IMR-90 (cell line): ENCODE results near the gene INMT. TPM values are rescaled to one million over a fixed set of nuclear protein-coding genes. Genes with fewer than 3 reads are reported as not detected.

Experiments used
- ATAC-seq: fragments of 200-7000 bp; cut with Tn5 transposase; 2 replicates; pipeline ENCODE4 v1.9.1; 2020; ENCODE audit warnings: low read depth, mild to moderate bottlenecking, moderate library complexity
- BruUV-seq: library from RNA; stranded (reverse); fragments of 400-500 nt; replicated peaks from 2 replicates; lab custom pipeline; 2021; lab: Mats Ljungman, UMichigan
- CTCF ChIA-PET: fragments of 300-600 bp; formaldehyde crosslinking; extraction: SDS; loops from one replicate; lab custom pipeline; 2021; ENCODE audit warnings: antibody characterized with exemption; lab: Yijun Ruan, JAX
- POLR2A ChIA-PET: fragments of 300-600 bp; sonication (Branson Sonifier 250); formaldehyde crosslinking; loops from one replicate; lab custom pipeline; 2022; ENCODE audit warnings: antibody characterized with exemption; ENCODE audit not compliant: unreplicated experiment; lab: Charles Lee
- DNase-seq: peaks from one replicate; pipeline ENCODE4 v3.0.0; 2013
- H2AFZ ChIP-seq: replicated peaks from 2 replicates; pipeline ENCODE3; 2013; ENCODE audit warnings: low read length, mild to moderate bottlenecking; ENCODE audit not compliant: poor library complexity
- H2AK5ac ChIP-seq: 2 replicates; pipeline ENCODE4 v1.6.1; 2013; ENCODE audit warnings: low read depth, low read length, inconsistent platforms
- H2AK9ac ChIP-seq: replicated peaks from 2 replicates; pipeline ENCODE3; 2013; ENCODE audit warnings: mild to moderate bottlenecking, low read depth, low read length, moderate library complexity; ENCODE audit not compliant: poor library complexity
- H2BK120ac ChIP-seq: 2 replicates; pipeline ENCODE4 v1.6.1; 2013; ENCODE audit warnings: low read depth, low read length, inconsistent platforms
- H2BK15ac ChIP-seq: 3 replicates; pipeline ENCODE4 v1.6.1; 2013; ENCODE audit warnings: low read depth, low read length, inconsistent platforms
- H2BK20ac ChIP-seq: 2 replicates; pipeline ENCODE4 v1.6.1; 2013; ENCODE audit warnings: low read depth, mild to moderate bottlenecking, inconsistent platforms, low read length, moderate library complexity
- H2BK5ac ChIP-seq: 2 replicates; pipeline ENCODE4 v1.6.1; 2013; ENCODE audit warnings: mild to moderate bottlenecking, low read depth, low read length, inconsistent platforms; ENCODE audit not compliant: poor library complexity, severe bottlenecking
- H3K14ac ChIP-seq: replicated peaks from 2 replicates; pipeline ENCODE4 v1.6.1; 2013; ENCODE audit warnings: low read depth, low read length, inconsistent platforms
- H3K18ac ChIP-seq: 2 replicates; pipeline ENCODE4 v1.6.1; 2013; ENCODE audit warnings: low read depth, low read length, control low read depth
- H3K23ac ChIP-seq: 2 replicates; pipeline ENCODE4 v1.6.1; 2013; ENCODE audit warnings: low read depth, low read length, inconsistent platforms
- H3K27ac ChIP-seq: 2 replicates; pipeline ENCODE4 v1.5.1; 2013; ENCODE audit warnings: mild to moderate bottlenecking, control low read depth, low read length; ENCODE audit not compliant: insufficient read depth
- H3K27me3 ChIP-seq: 2 replicates; pipeline ENCODE4 v1.6.1; 2013; ENCODE audit warnings: low read length; ENCODE audit not compliant: control insufficient read depth, insufficient read depth
- H3K36me3 ChIP-seq: 2 replicates; pipeline ENCODE4 v1.6.1; 2013; ENCODE audit warnings: low read length, mixed read lengths; ENCODE audit not compliant: control insufficient read depth, insufficient read depth
- H3K4ac ChIP-seq: 2 replicates; pipeline ENCODE4 v1.6.1; 2013; ENCODE audit warnings: low read depth, low read length, inconsistent platforms
- H3K4me1 ChIP-seq: 2 replicates; pipeline ENCODE4 v1.6.1; 2013; ENCODE audit warnings: low read length, mixed read lengths; ENCODE audit not compliant: control insufficient read depth, insufficient read depth
- H3K4me2 ChIP-seq: 2 replicates; pipeline ENCODE4 v1.6.1; 2013; ENCODE audit warnings: low read depth, mild to moderate bottlenecking, control low read depth, low read length, moderate library complexity
- H3K4me3 ChIP-seq: 2 replicates; pipeline ENCODE4 v1.5.1; 2013; ENCODE audit warnings: low read depth, mild to moderate bottlenecking, control low read depth, low read length, moderate library complexity; ENCODE audit not compliant: insufficient read depth
- H3K56ac ChIP-seq: 2 replicates; pipeline ENCODE4 v1.6.1; 2013; ENCODE audit warnings: low read length, inconsistent platforms; ENCODE audit not compliant: insufficient read depth; ENCODE audit errors: extremely low read depth
- H3K79me1 ChIP-seq, 2 experiments: 2 replicates each; pipeline ENCODE4 v1.6.1; 2013; ENCODE audit warnings: low read length in 2 of 2, inconsistent platforms in 1 of 2, low read depth in 1 of 2
- H3K9ac ChIP-seq: 2 replicates; pipeline ENCODE4 v1.6.1; 2013; ENCODE audit warnings: low read depth, low read length, control low read depth
- H3K9me1 ChIP-seq: 2 replicates; pipeline ENCODE4 v1.6.1; 2013; ENCODE audit warnings: low read length, inconsistent platforms; ENCODE audit not compliant: insufficient read depth
- H3K9me3 ChIP-seq: 2 replicates; pipeline ENCODE4 v1.6.1; 2013; ENCODE audit warnings: low read length; ENCODE audit not compliant: control insufficient read depth, insufficient read depth
- H4K20me1 ChIP-seq: 2 replicates; pipeline ENCODE4 v1.6.1; 2013; ENCODE audit warnings: low read length, inconsistent platforms; ENCODE audit not compliant: insufficient read depth
- H4K5ac ChIP-seq: 2 replicates; pipeline ENCODE4 v1.6.1; 2013; ENCODE audit warnings: mild to moderate bottlenecking, low read depth, low read length, control low read depth
- H4K8ac ChIP-seq, 2 experiments: 2 replicates each; pipeline ENCODE4 v1.6.1; 2013; ENCODE audit warnings: low read depth in 2 of 2, low read length in 2 of 2, control low read depth in 1 of 2, inconsistent platforms in 1 of 2
- H4K91ac ChIP-seq: 2 replicates; pipeline ENCODE4 v1.6.1; 2013; ENCODE audit warnings: low read depth, low read length, inconsistent platforms; ENCODE audit not compliant: insufficient read depth
- BHLHE40 ChIP-seq: fragments of 150-350 bp; IDR thresholded peaks from 2 replicates; pipeline ENCODE4 v1.6.1; 2016; ENCODE audit warnings: mild to moderate bottlenecking, low read depth, low read length
- CEBPB ChIP-seq: IDR thresholded peaks from 2 replicates; pipeline ENCODE4 v1.6.1; 2012; ENCODE audit warnings: low read depth, low read length, improper control_type of control experiment
- CHD1 ChIP-seq: IDR thresholded peaks from 2 replicates; pipeline ENCODE4 v1.6.1; 2012; ENCODE audit warnings: low read depth, low read length, improper control_type of control experiment
- FOS ChIP-seq: fragments of 150-350 bp; IDR thresholded peaks from 2 replicates; pipeline ENCODE4 v1.6.1; 2016; ENCODE audit warnings: low read depth, low read length
- MAFK ChIP-seq: IDR thresholded peaks from 2 replicates; pipeline ENCODE4 v1.6.1; 2012; ENCODE audit warnings: low read depth, low read length, improper control_type of control experiment
- MAZ ChIP-seq: IDR thresholded peaks from 2 replicates; pipeline ENCODE4 v1.6.1; 2012; ENCODE audit warnings: low read depth, mild to moderate bottlenecking, low read length, improper control_type of control experiment, moderate library complexity, borderline replicate concordance
- MXI1 ChIP-seq: IDR thresholded peaks from 2 replicates; pipeline ENCODE4 v1.6.1; 2012; ENCODE audit warnings: low read depth, mild to moderate bottlenecking, low read length, moderate library complexity, borderline replicate concordance
- NFE2L2 ChIP-seq: fragments of 150-350 bp; IDR thresholded peaks from 2 replicates; pipeline ENCODE4 v1.6.1; 2016; ENCODE audit warnings: low read depth, mild to moderate bottlenecking, low read length
- POLR2A ChIP-seq: IDR thresholded peaks from 2 replicates; pipeline ENCODE4 v1.6.1; 2012; ENCODE audit warnings: mild to moderate bottlenecking, low read depth, low read length
- RAD21 ChIP-seq: IDR thresholded peaks from 2 replicates; pipeline ENCODE4 v1.6.1; 2012; ENCODE audit warnings: low read length, improper control_type of control experiment
- RCOR1 ChIP-seq: IDR thresholded peaks from 2 replicates; pipeline ENCODE4 v1.6.1; 2012; ENCODE audit warnings: mild to moderate bottlenecking, low read length, improper control_type of control experiment; ENCODE audit not compliant: insufficient replicate concordance
- RFX5 ChIP-seq: IDR thresholded peaks from 2 replicates; pipeline ENCODE4 v1.8.0; 2012; ENCODE audit warnings: low read depth, mild to moderate bottlenecking, low read length, moderate library complexity
- SMC3 ChIP-seq: fragments of 150-350 bp; IDR thresholded peaks from 2 replicates; pipeline ENCODE4 v1.6.1; 2016; ENCODE audit warnings: low read depth, mild to moderate bottlenecking, antibody characterized with exemption, low read length, moderate library complexity
- dilution Hi-C: fragments of 300-500 bp; cut with HindIII; formaldehyde crosslinking; loops from one replicate; pipeline ENCODE4 v1.14.3; 2018; ENCODE audit warnings: low sequenced_read_pairs; ENCODE audit not compliant: unreplicated experiment
- in situ Hi-C: fragments of 300-500 bp; cut with MboI; formaldehyde crosslinking; loops from 3 replicates; pipeline ENCODE4 v1.14.3; 2019; ENCODE audit warnings: low sequenced_read_pairs, inconsistent platforms, mixed read lengths
- intact Hi-C: fragments of 100-400 bp; cut with micrococcal nuclease; formaldehyde crosslinking; loops from 2 replicates; pipeline ENCODE4 v1.10.0; 2022
- polyA plus RNA-seq, 3 experiments: library from polyadenylated mRNA; depleted of rRNA; stranded (reverse); fragments of >200 nt; gene quantifications; 2 replicates each; pipeline ENCODE4 v1.2.3, GENCODE V29; 2012; ENCODE audit warnings: low replicate concordance in 1 of 3
- total RNA-seq: library from RNA; depleted of rRNA; stranded (reverse); fragments of >200 nt; gene quantifications from 2 replicates; pipeline ENCODE4 v1.2.3, GENCODE V29; 2012
- TF ChIP-seq, protein P1 (sequence below): fragments of 150-350 bp; IDR thresholded peaks from 2 replicates; pipeline ENCODE4 v1.6.1; 2017; ENCODE audit warnings: mild to moderate bottlenecking, antibody characterized with exemption, low read length, low read depth
- TF ChIP-seq, protein P2 (sequence below): fragments of 150-350 bp; IDR thresholded peaks from 2 replicates; pipeline ENCODE4 v1.6.1; 2016; ENCODE audit warnings: low read depth, mild to moderate bottlenecking, low read length, moderate library complexity, borderline replicate concordance
- TF ChIP-seq, protein P3 (sequence below): conservative IDR thresholded peaks from 2 replicates; pipeline ENCODE4 v1.5.1; 2012; ENCODE audit warnings: mild to moderate bottlenecking, low read depth, low read length, improper control_type of control experiment

The INMT gene
- total and polyA plus RNA-seq, 2 of the 4 experiments (the other 2 are of a cell fraction) = 0.39 to 2.2 TPM

DNA sequence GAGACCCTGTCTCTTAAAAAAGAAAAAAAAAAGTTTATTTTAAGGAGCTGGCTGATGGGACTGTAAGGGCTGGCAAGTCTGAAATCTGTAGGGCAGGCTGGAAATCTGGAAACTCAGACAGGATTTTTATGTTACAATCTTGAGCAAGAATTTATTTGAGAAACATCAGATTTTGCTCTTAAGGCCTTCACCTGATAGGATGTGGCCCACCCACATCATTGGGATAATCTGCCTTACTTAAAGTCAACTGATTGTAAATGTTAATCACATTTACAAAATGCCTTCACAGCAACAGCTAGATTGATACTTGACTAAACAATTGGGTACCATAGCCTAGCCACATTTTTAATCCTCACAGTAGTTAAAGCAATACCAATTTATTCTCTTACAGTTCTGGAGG lies 30.8 kb downstream of the INMT start:
- Histone ChIP-seq H2AFZ (no peak overlapping the region), H3K14ac (no peak overlapping the region), H2AK9ac (no peak overlapping the region), H3K79me1 (peaks cover 0 to 3% of the 10 kb centered on the region in 2 experiments; a peak in 1 of 4 replicates), H2BK20ac (no peak overlapping the region), H3K27ac (no peak overlapping the region), H2BK120ac (no peak overlapping the region), H3K27me3 (no peaks in the 10 kb centered on the region), H3K9me3 (no peaks in the 10 kb centered on the region), H2BK5ac (no peak overlapping the region), H3K23ac (no peak overlapping the region), H3K9me1 (peaks cover 4% of the 10 kb centered on the region; the same call in 1 of the 2 replicates), H3K4me3 (no peak overlapping the region), H4K20me1 (no peaks in the 10 kb centered on the region), H2BK15ac (no peak overlapping the region), H3K4me2 (no peak overlapping the region), H4K91ac (no peak overlapping the region), H3K4ac (no peak overlapping the region), H4K8ac (no peak overlapping the region), H3K9ac (no peak overlapping the region), H4K5ac (no peak overlapping the region), H3K36me3 (peaks cover 15% of the 10 kb centered on the region), H3K56ac (no peak overlapping the region), H3K18ac (no peak overlapping the region), H3K4me1 (peaks cover 5% of the 10 kb centered on the region), H2AK5ac (no peak overlapping the region)
- ChIA-PET POLR2A (no interaction called here), CTCF (no interaction called here)
- intact Hi-C loops = no loop called here
- no TSS peak for BruUV-seq
- TF ChIP-seq, protein P1, sequence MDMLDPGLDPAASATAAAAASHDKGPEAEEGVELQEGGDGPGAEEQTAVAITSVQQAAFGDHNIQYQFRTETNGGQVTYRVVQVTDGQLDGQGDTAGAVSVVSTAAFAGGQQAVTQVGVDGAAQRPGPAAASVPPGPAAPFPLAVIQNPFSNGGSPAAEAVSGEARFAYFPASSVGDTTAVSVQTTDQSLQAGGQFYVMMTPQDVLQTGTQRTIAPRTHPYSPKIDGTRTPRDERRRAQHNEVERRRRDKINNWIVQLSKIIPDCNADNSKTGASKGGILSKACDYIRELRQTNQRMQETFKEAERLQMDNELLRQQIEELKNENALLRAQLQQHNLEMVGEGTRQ = no peak
- no peak for TF ChIP-seq CHD1
- no peak for TF ChIP-seq BHLHE40
- TF ChIP-seq, protein P2, sequence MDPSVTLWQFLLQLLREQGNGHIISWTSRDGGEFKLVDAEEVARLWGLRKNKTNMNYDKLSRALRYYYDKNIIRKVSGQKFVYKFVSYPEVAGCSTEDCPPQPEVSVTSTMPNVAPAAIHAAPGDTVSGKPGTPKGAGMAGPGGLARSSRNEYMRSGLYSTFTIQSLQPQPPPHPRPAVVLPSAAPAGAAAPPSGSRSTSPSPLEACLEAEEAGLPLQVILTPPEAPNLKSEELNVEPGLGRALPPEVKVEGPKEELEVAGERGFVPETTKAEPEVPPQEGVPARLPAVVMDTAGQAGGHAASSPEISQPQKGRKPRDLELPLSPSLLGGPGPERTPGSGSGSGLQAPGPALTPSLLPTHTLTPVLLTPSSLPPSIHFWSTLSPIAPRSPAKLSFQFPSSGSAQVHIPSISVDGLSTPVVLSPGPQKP = no peak
- TF ChIP-seq MAZ = no peak
- no peak for TF ChIP-seq POLR2A
- no peak for TF ChIP-seq SMC3
- TF ChIP-seq RAD21 = no peak
- no peak for TF ChIP-seq NFE2L2
- no peak for TF ChIP-seq FOS
- no peak for TF ChIP-seq RFX5
- TF ChIP-seq RCOR1 = no peak
- TF ChIP-seq, protein P3, sequence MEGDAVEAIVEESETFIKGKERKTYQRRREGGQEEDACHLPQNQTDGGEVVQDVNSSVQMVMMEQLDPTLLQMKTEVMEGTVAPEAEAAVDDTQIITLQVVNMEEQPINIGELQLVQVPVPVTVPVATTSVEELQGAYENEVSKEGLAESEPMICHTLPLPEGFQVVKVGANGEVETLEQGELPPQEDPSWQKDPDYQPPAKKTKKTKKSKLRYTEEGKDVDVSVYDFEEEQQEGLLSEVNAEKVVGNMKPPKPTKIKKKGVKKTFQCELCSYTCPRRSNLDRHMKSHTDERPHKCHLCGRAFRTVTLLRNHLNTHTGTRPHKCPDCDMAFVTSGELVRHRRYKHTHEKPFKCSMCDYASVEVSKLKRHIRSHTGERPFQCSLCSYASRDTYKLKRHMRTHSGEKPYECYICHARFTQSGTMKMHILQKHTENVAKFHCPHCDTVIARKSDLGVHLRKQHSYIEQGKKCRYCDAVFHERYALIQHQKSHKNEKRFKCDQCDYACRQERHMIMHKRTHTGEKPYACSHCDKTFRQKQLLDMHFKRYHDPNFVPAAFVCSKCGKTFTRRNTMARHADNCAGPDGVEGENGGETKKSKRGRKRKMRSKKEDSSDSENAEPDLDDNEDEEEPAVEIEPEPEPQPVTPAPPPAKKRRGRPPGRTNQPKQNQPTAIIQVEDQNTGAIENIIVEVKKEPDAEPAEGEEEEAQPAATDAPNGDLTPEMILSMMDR = no peak
- no peak for TF ChIP-seq MAFK
- no peak for TF ChIP-seq CEBPB
- TF ChIP-seq MXI1 = no peak
- ATAC-seq = no peak
- in situ Hi-C loops = no loop called here
- no peak for DNase-seq
- dilution Hi-C loops = no loop called here
